Rectal smooth muscle tissue (tissue), 1 donor: ENCODE results near the gene IRF2.

Source experiments
- H3K27ac ChIP-seq: one replicate; pipeline ENCODE4 v1.7.0; 2013; ENCODE audit warnings: low read depth, low read length, inconsistent platforms
- H3K27me3 ChIP-seq: one replicate; pipeline ENCODE4 v1.7.0; 2013; ENCODE audit warnings: low read length; ENCODE audit not compliant: control insufficient read depth, insufficient read depth
- H3K36me3 ChIP-seq: one replicate; pipeline ENCODE4 v1.7.0; 2013; ENCODE audit warnings: low read length; ENCODE audit not compliant: control insufficient read depth, insufficient read depth
- H3K4me1 ChIP-seq: one replicate; pipeline ENCODE4 v1.7.0; 2013; ENCODE audit warnings: low read length; ENCODE audit not compliant: control insufficient read depth, insufficient read depth
- H3K4me3 ChIP-seq: one replicate; pipeline ENCODE4 v1.7.0; 2013; ENCODE audit warnings: low read length
- H3K9ac ChIP-seq: one replicate; pipeline ENCODE4 v1.7.0; 2013; ENCODE audit warnings: low read length

The IRF2 gene

GRCh38 chr4:184368731-184369130 lies 105.6 kb downstream of the IRF2 start:
- Histone ChIP-seq H3K27ac (no peak overlapping the region), H3K36me3 (no peaks in the 10 kb centered on the region), H3K4me3 (no peak overlapping the region), H3K9ac (no peak overlapping the region), H3K4me1 (no peaks in the 10 kb centered on the region), H3K27me3 (no peaks in the 10 kb centered on the region)

GRCh38 chr4:184368290-184368689 lies 106.1 kb downstream of the IRF2 start:
- Histone ChIP-seq H3K27ac (no peak overlapping the region), H3K27me3 (no peaks in the 10 kb centered on the region), H3K4me1 (no peaks in the 10 kb centered on the region), H3K36me3 (no peaks in the 10 kb centered on the region), H3K9ac (no peak overlapping the region), H3K4me3 (no peak overlapping the region)

GRCh38 chr4:184364100-184364921 lies 110.0 kb downstream of the IRF2 start:
- Histone ChIP-seq H3K36me3 (no peaks in the 10 kb centered on the region), H3K27me3 (no peaks in the 10 kb centered on the region), H3K27ac (no peak overlapping the region), H3K9ac (no peak overlapping the region), H3K4me1 (no peaks in the 10 kb centered on the region), H3K4me3 (no peak overlapping the region)

GRCh38 chr4:184363258-184363657 lies 111.1 kb downstream of the IRF2 start:
- Histone ChIP-seq H3K36me3 (no peaks in the 10 kb centered on the region), H3K27ac (no peak overlapping the region)

GRCh38 chr4:184362396-184362795 lies 112.0 kb downstream of the IRF2 start:
- Histone ChIP-seq H3K4me1 (no peaks in the 10 kb centered on the region), H3K27ac (no peak overlapping the region), H3K27me3 (no peaks in the 10 kb centered on the region), H3K36me3 (no peaks in the 10 kb centered on the region), H3K9ac (no peak overlapping the region), H3K4me3 (no peak overlapping the region)

More at GRCh38 chr4:184363258-184363657, 111.1 kb downstream of the IRF2 start:
- Histone ChIP-seq H3K4me3 (no peak overlapping the region), H3K27me3 (no peaks in the 10 kb centered on the region), H3K9ac (no peak overlapping the region), H3K4me1 (no peaks in the 10 kb centered on the region)

- H3K27ac ChIP-seq, result no peak overlapping the region
- no peaks in the 10 kb centered on the region for H3K36me3 ChIP-seq
- no peak overlapping the region for H3K9ac ChIP-seq
- no peaks in the 10 kb centered on the region for H3K4me1 ChIP-seq
- H3K27me3 ChIP-seq, result no peaks in the 10 kb centered on the region
- H3K4me3 ChIP-seq, result no peak overlapping the region
These were observed 112.9 kb downstream of the IRF2 start for GRCh38 chr4:184361443-184361842.

GRCh38 chr4:184359888-184360287 lies 114.5 kb downstream of the IRF2 start:
- Histone ChIP-seq H3K9ac (no peak overlapping the region), H3K27ac (no peak overlapping the region), H3K4me1 (no peaks in the 10 kb centered on the region), H3K36me3 (no peaks in the 10 kb centered on the region), H3K27me3 (no peaks in the 10 kb centered on the region), H3K4me3 (no peak overlapping the region)

GRCh38 chr4:184358521-184359232 lies 115.7 kb downstream of the IRF2 start:
- no peaks in the 10 kb centered on the region for H3K36me3 ChIP-seq
- H3K9ac ChIP-seq, result no peak overlapping the region
- H3K4me3 ChIP-seq, result no peak overlapping the region
- H3K4me1 ChIP-seq, result no peaks in the 10 kb centered on the region
- H3K27me3 ChIP-seq, result no peaks in the 10 kb centered on the region
- no peak overlapping the region for H3K27ac ChIP-seq

GRCh38 chr4:184357772-184358171 lies 116.6 kb downstream of the IRF2 start:
- Histone ChIP-seq H3K4me3 (no peak overlapping the region), H3K4me1 (no peaks in the 10 kb centered on the region), H3K36me3 (no peaks in the 10 kb centered on the region), H3K9ac (no peak overlapping the region), H3K27me3 (no peaks in the 10 kb centered on the region), H3K27ac (no peak overlapping the region)

GRCh38 chr4:184357165-184357564 lies 117.2 kb downstream of the IRF2 start:
- H3K4me3 ChIP-seq, result no peak overlapping the region
- no peak overlapping the region for H3K27ac ChIP-seq
- no peaks in the 10 kb centered on the region for H3K4me1 ChIP-seq
- no peak overlapping the region for H3K9ac ChIP-seq
- no peaks in the 10 kb centered on the region for H3K27me3 ChIP-seq
- H3K36me3 ChIP-seq, result no peaks in the 10 kb centered on the region

GRCh38 chr4:184356366-184356765 lies 118.0 kb downstream of the IRF2 start:
- no peak overlapping the region for H3K9ac ChIP-seq
- H3K27ac ChIP-seq, result no peak overlapping the region
- H3K4me1 ChIP-seq, result no peaks in the 10 kb centered on the region
- H3K4me3 ChIP-seq, result no peak overlapping the region
- no peaks in the 10 kb centered on the region for H3K27me3 ChIP-seq
- H3K36me3 ChIP-seq, result no peaks in the 10 kb centered on the region

GRCh38 chr4:184355857-184356256 lies 118.5 kb downstream of the IRF2 start:
- H3K9ac ChIP-seq, result no peak overlapping the region
- no peak overlapping the region for H3K27ac ChIP-seq
- H3K36me3 ChIP-seq, result no peaks in the 10 kb centered on the region
- no peak overlapping the region for H3K4me3 ChIP-seq
- H3K4me1 ChIP-seq, result no peaks in the 10 kb centered on the region
- no peaks in the 10 kb centered on the region for H3K27me3 ChIP-seq
